HL-60 (cell line): Measurements from ENCODE around the gene AOPEP.

Source experiments
- DNase-seq, 2 experiments: peaks; one replicate each; pipeline ENCODE4 v3.0.0-alpha.2; 2010 to 2020; ENCODE audit warnings: low read depth in 1 of 2, low spot score in 1 of 2
- H3K27ac ChIP-seq: fragments of 250-450 bp; sonication (Bioruptor Pico); replicated peaks from 2 replicates; pipeline ENCODE4 v1.5.1; 2020; ENCODE audit warnings: mild to moderate bottlenecking, moderate library complexity
- H3K27me3 ChIP-seq: fragments of 250-450 bp; sonication (Bioruptor Pico); 2 replicates; pipeline ENCODE4 v1.5.1; 2021; ENCODE audit warnings: mild to moderate bottlenecking, moderate library complexity; ENCODE audit not compliant: insufficient read depth, poor library complexity, severe bottlenecking
- H3K4me3 ChIP-seq: replicated peaks from 2 replicates; pipeline ENCODE4 v1.5.1; 2011; ENCODE audit warnings: mild to moderate bottlenecking, control low read depth, low read length; ENCODE audit not compliant: insufficient read depth
- GABPA ChIP-seq: IDR thresholded peaks from 2 replicates; pipeline ENCODE4 v1.6.1; 2012; ENCODE audit warnings: low read depth
- POLR2AphosphoS5 ChIP-seq: IDR thresholded peaks from 2 replicates; pipeline ENCODE4 v1.6.1; 2012; ENCODE audit warnings: low read depth
- SPI1 ChIP-seq: IDR thresholded peaks from 2 replicates; pipeline ENCODE4 v1.6.1; 2012; ENCODE audit warnings: low read depth, mild to moderate bottlenecking, borderline replicate concordance
- TF ChIP-seq, protein P1 (sequence below): IDR thresholded peaks from 2 replicates; pipeline ENCODE4 v1.6.1; 2012; ENCODE audit warnings: low read depth; ENCODE audit not compliant: insufficient replicate concordance
- TF ChIP-seq, protein P2 (sequence below): IDR thresholded peaks from one replicate; pipeline ENCODE4 v1.5.1; 2011; ENCODE audit warnings: low read length, control low read depth, inconsistent platforms; ENCODE audit not compliant: insufficient read depth

AOPEP gene

GRCh38 chr9:94864862-94865509, 138.5 kb downstream of the AOPEP start:
- TF ChIP-seq POLR2AphosphoS5 (no peak), GABPA (no peak), SPI1 (no peak)
- TF ChIP-seq, protein P1, sequence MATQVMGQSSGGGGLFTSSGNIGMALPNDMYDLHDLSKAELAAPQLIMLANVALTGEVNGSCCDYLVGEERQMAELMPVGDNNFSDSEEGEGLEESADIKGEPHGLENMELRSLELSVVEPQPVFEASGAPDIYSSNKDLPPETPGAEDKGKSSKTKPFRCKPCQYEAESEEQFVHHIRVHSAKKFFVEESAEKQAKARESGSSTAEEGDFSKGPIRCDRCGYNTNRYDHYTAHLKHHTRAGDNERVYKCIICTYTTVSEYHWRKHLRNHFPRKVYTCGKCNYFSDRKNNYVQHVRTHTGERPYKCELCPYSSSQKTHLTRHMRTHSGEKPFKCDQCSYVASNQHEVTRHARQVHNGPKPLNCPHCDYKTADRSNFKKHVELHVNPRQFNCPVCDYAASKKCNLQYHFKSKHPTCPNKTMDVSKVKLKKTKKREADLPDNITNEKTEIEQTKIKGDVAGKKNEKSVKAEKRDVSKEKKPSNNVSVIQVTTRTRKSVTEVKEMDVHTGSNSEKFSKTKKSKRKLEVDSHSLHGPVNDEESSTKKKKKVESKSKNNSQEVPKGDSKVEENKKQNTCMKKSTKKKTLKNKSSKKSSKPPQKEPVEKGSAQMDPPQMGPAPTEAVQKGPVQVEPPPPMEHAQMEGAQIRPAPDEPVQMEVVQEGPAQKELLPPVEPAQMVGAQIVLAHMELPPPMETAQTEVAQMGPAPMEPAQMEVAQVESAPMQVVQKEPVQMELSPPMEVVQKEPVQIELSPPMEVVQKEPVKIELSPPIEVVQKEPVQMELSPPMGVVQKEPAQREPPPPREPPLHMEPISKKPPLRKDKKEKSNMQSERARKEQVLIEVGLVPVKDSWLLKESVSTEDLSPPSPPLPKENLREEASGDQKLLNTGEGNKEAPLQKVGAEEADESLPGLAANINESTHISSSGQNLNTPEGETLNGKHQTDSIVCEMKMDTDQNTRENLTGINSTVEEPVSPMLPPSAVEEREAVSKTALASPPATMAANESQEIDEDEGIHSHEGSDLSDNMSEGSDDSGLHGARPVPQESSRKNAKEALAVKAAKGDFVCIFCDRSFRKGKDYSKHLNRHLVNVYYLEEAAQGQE = no peak
- TF ChIP-seq, protein P2, sequence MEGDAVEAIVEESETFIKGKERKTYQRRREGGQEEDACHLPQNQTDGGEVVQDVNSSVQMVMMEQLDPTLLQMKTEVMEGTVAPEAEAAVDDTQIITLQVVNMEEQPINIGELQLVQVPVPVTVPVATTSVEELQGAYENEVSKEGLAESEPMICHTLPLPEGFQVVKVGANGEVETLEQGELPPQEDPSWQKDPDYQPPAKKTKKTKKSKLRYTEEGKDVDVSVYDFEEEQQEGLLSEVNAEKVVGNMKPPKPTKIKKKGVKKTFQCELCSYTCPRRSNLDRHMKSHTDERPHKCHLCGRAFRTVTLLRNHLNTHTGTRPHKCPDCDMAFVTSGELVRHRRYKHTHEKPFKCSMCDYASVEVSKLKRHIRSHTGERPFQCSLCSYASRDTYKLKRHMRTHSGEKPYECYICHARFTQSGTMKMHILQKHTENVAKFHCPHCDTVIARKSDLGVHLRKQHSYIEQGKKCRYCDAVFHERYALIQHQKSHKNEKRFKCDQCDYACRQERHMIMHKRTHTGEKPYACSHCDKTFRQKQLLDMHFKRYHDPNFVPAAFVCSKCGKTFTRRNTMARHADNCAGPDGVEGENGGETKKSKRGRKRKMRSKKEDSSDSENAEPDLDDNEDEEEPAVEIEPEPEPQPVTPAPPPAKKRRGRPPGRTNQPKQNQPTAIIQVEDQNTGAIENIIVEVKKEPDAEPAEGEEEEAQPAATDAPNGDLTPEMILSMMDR = no peak
- H3K4me3 ChIP-seq = no peak overlapping the region
- H3K27ac ChIP-seq = no peak overlapping the region

GRCh38 chr9:94865582-94866452, 139.3 kb downstream of the AOPEP start:
- DNase-seq = no peak
- Histone ChIP-seq H3K27ac (no peak overlapping the region), H3K4me3 (no peak overlapping the region), H3K27me3 (no peaks in the 10 kb centered on the region)
- TF ChIP-seq, protein P1 = no peak
- TF ChIP-seq POLR2AphosphoS5 (no peak), GABPA (no peak), SPI1 (no peak)
- TF ChIP-seq, protein P2 = no peak

More at GRCh38 chr9:94864862-94865509, 138.5 kb downstream of the AOPEP start:
- DNase-seq = no peak
- no peaks in the 10 kb centered on the region for H3K27me3 ChIP-seq

DNA sequence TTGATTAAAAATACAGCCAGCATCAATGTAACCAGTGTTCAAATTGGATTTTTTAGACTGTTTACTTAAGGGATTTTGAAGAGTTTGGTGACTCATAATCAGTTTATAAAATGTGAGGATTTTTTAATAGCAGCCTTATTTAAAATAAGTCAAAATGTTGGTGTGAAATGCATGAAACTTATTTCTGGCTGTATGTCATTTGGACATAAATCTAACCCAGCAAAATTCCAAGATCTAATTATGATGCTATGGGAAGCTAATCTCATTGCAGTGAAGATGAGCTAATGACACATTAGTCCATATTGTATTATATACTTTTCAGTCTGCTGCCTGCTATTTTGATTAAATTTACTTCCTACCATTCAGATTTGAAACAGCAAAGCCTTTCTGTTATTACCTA, 140.3 kb downstream of the AOPEP start:
- no peak overlapping the region for H3K4me3 ChIP-seq
- TF ChIP-seq POLR2AphosphoS5 (no peak), SPI1 (no peak), GABPA (no peak)
- TF ChIP-seq, protein P2 = no peak
- TF ChIP-seq, protein P1 = no peak
- DNase-seq = no peak
- H3K27ac ChIP-seq = no peak overlapping the region
- no peaks in the 10 kb centered on the region for H3K27me3 ChIP-seq
